ENCODE results near the gene IPO13. TPM values are rescaled to one million over a fixed set of nuclear protein-coding genes. Genes with fewer than 3 reads are reported as not detected.

Gene IPO13
- total and polyA plus RNA-seq, 2 experiments from 2014 or later: 26.2 to 28.6 TPM

DNA sequence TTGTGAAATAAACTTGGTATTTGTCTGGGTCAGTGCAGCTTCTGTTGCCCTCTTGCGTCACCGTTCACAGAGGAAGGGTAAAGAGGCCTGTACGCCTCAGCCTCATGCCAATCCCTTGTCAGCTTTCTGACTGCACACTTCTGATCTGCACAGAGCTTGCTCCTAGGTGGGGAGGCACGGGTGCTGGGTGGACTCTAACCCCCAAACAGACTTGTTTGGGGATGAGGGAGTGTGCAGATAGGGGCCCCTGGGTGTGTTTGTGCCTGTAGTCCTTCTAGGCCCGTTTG is 31.5 kb downstream of the IPO13 start:
- DNase-seq (ENCODE audit: low read depth in 1 of 2, low spot score in 1 of 2): no peak
- no peaks in the 10 kb centered on the region for H3K4me1 ChIP-seq (ENCODE audit: low read depth)
- peaks cover 11% of the 10 kb centered on the region for H3K36me3 ChIP-seq
- no peak overlapping the region for H3K27ac ChIP-seq
- H3K9me3 ChIP-seq (ENCODE audit: low read depth): no peaks in the 10 kb centered on the region
- TF ChIP-seq, protein P1, sequence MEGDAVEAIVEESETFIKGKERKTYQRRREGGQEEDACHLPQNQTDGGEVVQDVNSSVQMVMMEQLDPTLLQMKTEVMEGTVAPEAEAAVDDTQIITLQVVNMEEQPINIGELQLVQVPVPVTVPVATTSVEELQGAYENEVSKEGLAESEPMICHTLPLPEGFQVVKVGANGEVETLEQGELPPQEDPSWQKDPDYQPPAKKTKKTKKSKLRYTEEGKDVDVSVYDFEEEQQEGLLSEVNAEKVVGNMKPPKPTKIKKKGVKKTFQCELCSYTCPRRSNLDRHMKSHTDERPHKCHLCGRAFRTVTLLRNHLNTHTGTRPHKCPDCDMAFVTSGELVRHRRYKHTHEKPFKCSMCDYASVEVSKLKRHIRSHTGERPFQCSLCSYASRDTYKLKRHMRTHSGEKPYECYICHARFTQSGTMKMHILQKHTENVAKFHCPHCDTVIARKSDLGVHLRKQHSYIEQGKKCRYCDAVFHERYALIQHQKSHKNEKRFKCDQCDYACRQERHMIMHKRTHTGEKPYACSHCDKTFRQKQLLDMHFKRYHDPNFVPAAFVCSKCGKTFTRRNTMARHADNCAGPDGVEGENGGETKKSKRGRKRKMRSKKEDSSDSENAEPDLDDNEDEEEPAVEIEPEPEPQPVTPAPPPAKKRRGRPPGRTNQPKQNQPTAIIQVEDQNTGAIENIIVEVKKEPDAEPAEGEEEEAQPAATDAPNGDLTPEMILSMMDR (IDR thresholded peaks at IDR 0.05; ENCODE audit: low read depth, low read length): no peak
- H3K27me3 ChIP-seq: no peaks in the 10 kb centered on the region
- H3K4me3 ChIP-seq: peak overlapping the region; percentile 72

DNA sequence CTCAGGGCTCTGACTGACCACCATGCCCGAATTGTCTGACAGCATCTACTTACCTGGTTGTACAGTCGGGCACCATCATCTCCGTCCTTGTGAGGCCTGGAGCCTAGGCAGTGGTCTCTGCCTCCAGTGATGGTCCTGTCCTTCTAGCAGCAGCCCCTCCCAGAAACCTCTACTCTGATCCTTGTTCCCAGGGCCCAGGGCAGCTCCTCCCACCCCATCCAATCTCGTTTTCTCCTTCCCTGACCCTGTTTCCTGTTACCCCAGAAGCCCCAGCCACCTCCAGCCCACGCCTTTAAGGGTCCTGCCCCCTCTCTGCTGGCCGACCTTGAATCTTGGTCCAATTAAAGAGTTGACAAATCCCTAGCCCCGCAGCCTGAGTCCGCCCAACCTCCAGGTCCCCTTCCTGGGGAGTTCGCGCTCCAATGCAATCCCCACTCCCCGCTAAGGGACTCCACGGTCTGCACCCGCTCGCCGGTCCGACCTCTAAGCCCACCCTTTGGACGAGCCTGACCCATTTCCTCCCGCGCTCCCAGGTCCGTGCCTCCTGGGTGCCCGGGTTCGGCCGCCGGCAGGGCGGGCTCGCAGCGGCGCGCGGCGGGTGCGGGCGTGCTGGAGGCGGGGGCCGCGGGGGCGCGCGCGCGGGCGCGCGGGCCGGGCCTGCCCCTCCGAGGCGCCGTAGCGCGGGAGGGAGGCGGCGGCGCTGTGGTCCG is 32.0 kb downstream of the IPO13 start, which contains the start of gene B4GALT2:
Gene B4GALT2 (plus strand): TSS at position 660 of the 710 bp plus-strand sequence. CDS start 1,951 bp downstream, outside the sequence.
- H3K4me1 ChIP-seq (ENCODE audit: low read depth): no peaks in the 10 kb centered on the region
- H3K4me3 ChIP-seq: peak within 1 kb of the TSS; percentile 92
- DNase-seq (ENCODE audit: low read depth in 1 of 2, low spot score in 1 of 2): peak; percentile 45 to 46
- no peak within 1 kb of the TSS for H3K27ac ChIP-seq
- H3K9me3 ChIP-seq (ENCODE audit: low read depth): no peaks in the 10 kb centered on the region
- peaks cover 11% of the 10 kb centered on the region for H3K36me3 ChIP-seq
- TF ChIP-seq, protein P1 (IDR thresholded peaks at IDR 0.05; ENCODE audit: low read depth, low read length): no peak
- H3K27me3 ChIP-seq: no peaks in the 10 kb centered on the region

DNA sequence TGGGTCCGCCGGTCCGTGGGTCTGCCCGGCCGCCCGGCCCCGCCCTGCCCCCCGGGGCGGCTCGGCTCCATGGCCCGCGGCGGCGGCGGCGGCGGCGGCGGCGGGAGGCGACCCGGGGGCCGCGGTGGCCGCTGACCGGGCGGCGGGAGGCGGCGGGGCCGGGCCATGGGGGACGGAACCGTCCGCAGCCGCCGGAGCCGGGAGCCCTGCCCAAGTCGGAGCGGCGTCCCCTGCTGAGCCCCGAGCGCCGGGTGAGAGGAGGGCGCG is 32.4 kb downstream of the IPO13 start:
- no peak overlapping the region for H3K27ac ChIP-seq
- DNase-seq (ENCODE audit: low read depth in 1 of 2, low spot score in 1 of 2): peak in 1 of 2 donors; percentile 29
- TF ChIP-seq, protein P1 (IDR thresholded peaks at IDR 0.05; ENCODE audit: low read depth, low read length): no peak
- no peaks in the 10 kb centered on the region for H3K4me1 ChIP-seq (ENCODE audit: low read depth)
- peaks cover 11% of the 10 kb centered on the region for H3K36me3 ChIP-seq
- H3K9me3 ChIP-seq (ENCODE audit: low read depth): no peaks in the 10 kb centered on the region
- H3K27me3 ChIP-seq: no peaks in the 10 kb centered on the region
- peak overlapping the region; percentile 92 for H3K4me3 ChIP-seq

DNA sequence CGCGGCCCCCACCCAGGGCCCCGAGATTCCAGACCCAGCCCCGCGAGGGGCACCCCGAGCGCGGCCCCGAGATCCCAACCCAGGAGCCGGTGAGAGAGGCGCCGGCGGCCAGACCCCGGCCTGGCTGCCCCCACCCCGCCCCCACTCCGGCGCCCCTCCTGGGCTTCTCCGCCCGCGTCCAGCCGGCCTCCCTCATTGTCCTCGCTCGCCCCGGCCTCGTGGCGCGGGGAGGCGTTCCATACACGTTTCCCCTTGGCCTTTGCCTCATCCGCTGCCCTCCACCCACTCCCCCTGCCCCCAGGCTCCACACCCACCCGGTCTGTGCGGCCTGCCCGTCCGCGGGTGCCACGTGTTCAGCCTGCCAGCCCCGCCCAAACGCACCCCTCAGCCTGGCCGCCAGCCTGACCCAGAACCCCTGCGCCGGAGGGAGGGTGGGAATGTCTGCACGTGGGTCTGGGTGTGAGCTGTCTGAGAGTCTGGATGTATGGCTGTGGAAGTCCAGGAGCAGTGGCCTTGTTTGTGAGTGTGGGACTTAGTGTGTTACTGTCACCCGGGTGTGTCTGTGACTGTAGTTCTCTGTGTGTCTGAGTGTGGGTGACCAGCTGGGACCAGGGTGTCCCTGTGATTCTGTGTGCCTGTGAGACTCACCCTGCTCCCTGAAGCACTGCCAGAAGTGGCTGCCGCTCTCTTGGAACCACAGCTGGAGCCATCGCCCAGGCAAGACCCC is 32.9 kb downstream of the IPO13 start:
- TF ChIP-seq, protein P1 (IDR thresholded peaks at IDR 0.05; ENCODE audit: low read depth, low read length): no peak
- DNase-seq (ENCODE audit: low read depth in 1 of 2, low spot score in 1 of 2): peak; percentile 36 to 63
- Histone ChIP-seq H3K4me1 (ENCODE audit: low read depth) (no peaks in the 10 kb centered on the region), H3K4me3 (peak overlapping the region; percentile 92), H3K36me3 (peaks cover 11% of the 10 kb centered on the region), H3K9me3 (ENCODE audit: low read depth) (no peaks in the 10 kb centered on the region), H3K27ac (no peak overlapping the region), H3K27me3 (no peaks in the 10 kb centered on the region)

DNA sequence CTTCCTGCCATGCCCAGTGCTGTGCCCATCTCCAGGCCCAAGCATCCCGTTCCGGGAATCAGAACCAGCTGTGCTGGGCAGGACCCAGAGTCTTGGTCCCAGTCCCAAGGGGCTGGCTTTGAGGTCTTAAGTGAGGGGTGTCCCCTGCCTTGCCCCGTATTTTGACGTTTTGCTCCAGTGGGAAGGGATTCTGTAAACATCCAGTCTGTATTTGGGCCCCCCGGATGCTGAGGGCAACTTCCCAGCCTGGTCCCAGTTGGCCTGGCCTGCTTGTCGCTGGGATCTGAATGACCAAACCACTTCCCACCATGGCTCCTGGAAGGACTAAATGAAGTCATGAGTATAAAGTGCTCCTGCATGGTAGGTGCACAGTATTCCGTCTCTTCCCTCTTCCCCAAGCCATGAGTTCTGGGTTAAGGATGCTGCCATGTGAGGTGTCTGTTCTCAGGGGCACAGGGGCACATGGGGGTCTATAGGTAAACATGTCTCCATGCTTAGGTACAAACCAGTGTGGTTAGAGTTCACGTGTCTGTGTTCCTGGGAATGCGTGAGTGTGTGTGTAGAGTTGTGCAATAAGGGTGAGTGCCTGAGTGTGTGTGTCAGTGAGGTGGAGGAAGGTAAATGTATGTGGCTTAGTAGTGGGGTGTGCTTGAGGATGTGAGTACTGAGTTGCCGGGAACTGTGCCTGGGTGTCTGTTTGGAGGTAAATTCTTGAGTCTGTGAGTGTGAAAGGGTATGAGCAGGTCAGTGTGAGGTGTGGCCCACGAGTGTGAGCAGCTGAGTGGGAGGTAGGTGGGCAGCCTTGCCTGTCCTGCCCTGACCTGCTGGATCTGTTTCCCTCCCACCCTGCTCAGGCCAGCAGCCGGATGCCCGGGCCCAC is 33.7 kb downstream of the IPO13 start:
- H3K36me3 ChIP-seq: peaks cover 11% of the 10 kb centered on the region
- H3K4me1 ChIP-seq (ENCODE audit: low read depth): no peaks in the 10 kb centered on the region
- no peaks in the 10 kb centered on the region for H3K9me3 ChIP-seq (ENCODE audit: low read depth)
- no peak overlapping the region for H3K27ac ChIP-seq
- TF ChIP-seq, protein P1 (IDR thresholded peaks at IDR 0.05; ENCODE audit: low read depth, low read length): no peak
- H3K4me3 ChIP-seq: peak overlapping the region; percentile 92
- DNase-seq (ENCODE audit: low read depth in 1 of 2, low spot score in 1 of 2): peak in 1 of 2 donors; percentile 37
- no peaks in the 10 kb centered on the region for H3K27me3 ChIP-seq
